Measurements from ENCODE around the gene APOBEC4. TPM values are rescaled to one million over a fixed set of nuclear protein-coding genes. Genes with fewer than 3 reads are reported as not detected.

The APOBEC4 gene
- total RNA-seq, 1 experiment from 2014 or later: not detected

DNA sequence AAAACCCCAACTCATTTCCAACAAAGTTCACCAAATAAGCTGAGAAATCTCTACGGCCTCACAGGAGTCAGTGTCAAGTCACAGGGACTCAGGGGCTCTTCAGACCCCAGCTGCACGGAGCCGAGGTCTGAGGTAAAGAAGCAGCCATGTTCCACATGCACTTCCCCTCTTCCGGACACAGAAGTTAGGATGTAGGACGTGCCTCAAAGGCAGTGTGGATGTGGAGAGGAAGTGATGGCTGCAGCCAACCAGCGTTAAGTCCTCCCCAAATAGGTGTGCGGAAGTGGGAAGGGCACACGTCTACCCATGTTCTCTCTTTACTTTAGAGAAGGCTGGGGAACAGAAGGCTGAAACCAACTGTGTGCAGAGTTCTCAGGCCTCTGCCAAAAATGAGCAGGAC lies 48.3 kb downstream of the APOBEC4 start:
- no peak for DNase-seq
- intact Hi-C loops (cut with micrococcal nuclease; ENCODE audit: unreplicated experiment): no loop called here
- Mint-ChIP-seq H3K27me3 (ENCODE audit: insufficient read depth, unreplicated experiment) (no peaks in the 10 kb centered on the region), H3K4me1 (ENCODE audit: low read depth, unreplicated experiment) (peaks cover 7% of the 10 kb centered on the region), H3K4me3 (ENCODE audit: unreplicated experiment) (no peak overlapping the region), H3K36me3 (ENCODE audit: insufficient read depth, unreplicated experiment) (no peaks in the 10 kb centered on the region), H3K9me3 (ENCODE audit: unreplicated experiment) (no peaks in the 10 kb centered on the region), H3K27ac (ENCODE audit: unreplicated experiment) (no peak overlapping the region)
- no peaks in the 10 kb centered on the region for H3K9me3 ChIP-seq
- no peaks in the 10 kb centered on the region for H3K4me1 ChIP-seq
- BruUV-seq (replicated peaks): no TSS peak
- H3K36me3 ChIP-seq (ENCODE audit: control insufficient read depth, insufficient read depth, low read length): no peaks in the 10 kb centered on the region
- CTCF ChIA-PET: no interaction called here
- no peaks in the 10 kb centered on the region for H3K27me3 ChIP-seq (replicated peaks; ENCODE audit: control insufficient read depth, insufficient read depth, low read length)
- POLR2A ChIA-PET: no interaction called here
- TF ChIP-seq, protein P1, sequence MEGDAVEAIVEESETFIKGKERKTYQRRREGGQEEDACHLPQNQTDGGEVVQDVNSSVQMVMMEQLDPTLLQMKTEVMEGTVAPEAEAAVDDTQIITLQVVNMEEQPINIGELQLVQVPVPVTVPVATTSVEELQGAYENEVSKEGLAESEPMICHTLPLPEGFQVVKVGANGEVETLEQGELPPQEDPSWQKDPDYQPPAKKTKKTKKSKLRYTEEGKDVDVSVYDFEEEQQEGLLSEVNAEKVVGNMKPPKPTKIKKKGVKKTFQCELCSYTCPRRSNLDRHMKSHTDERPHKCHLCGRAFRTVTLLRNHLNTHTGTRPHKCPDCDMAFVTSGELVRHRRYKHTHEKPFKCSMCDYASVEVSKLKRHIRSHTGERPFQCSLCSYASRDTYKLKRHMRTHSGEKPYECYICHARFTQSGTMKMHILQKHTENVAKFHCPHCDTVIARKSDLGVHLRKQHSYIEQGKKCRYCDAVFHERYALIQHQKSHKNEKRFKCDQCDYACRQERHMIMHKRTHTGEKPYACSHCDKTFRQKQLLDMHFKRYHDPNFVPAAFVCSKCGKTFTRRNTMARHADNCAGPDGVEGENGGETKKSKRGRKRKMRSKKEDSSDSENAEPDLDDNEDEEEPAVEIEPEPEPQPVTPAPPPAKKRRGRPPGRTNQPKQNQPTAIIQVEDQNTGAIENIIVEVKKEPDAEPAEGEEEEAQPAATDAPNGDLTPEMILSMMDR (IDR thresholded peaks at IDR 0.05; ENCODE audit: insufficient read depth in 1 of 2, low read depth in 1 of 2, low read length in 1 of 2, severe bottlenecking in 1 of 2, unreplicated experiment in 1 of 2): no peak
- no peak overlapping the region for H3K4me3 ChIP-seq (ENCODE audit: low read depth, low read length)

GRCh38 chr1:183604038-183604808 lies 48.9 kb downstream of the APOBEC4 start:
- Histone ChIP-seq H3K4me3 (ENCODE audit: low read depth, low read length) (no peak overlapping the region), H3K27me3 (replicated peaks; ENCODE audit: control insufficient read depth, insufficient read depth, low read length) (no peaks in the 10 kb centered on the region), H3K36me3 (ENCODE audit: control insufficient read depth, insufficient read depth, low read length) (no peaks in the 10 kb centered on the region), H3K9me3 (no peaks in the 10 kb centered on the region), H3K4me1 (no peaks in the 10 kb centered on the region)
- POLR2A ChIA-PET: interaction anchor here (0.6 kb wide), 1 partner anchor 447 kb away, joined by 6 read pairs; the partner anchor contains the start of gene TSEN15
- TF ChIP-seq, protein P1 (IDR thresholded peaks at IDR 0.05; ENCODE audit: insufficient read depth in 1 of 2, low read depth in 1 of 2, low read length in 1 of 2, severe bottlenecking in 1 of 2, unreplicated experiment in 1 of 2): no peak
- Mint-ChIP-seq H3K27me3 (ENCODE audit: insufficient read depth, unreplicated experiment) (no peaks in the 10 kb centered on the region), H3K4me1 (ENCODE audit: low read depth, unreplicated experiment) (peaks cover 7% of the 10 kb centered on the region), H3K27ac (ENCODE audit: unreplicated experiment) (peak overlapping the region; percentile 55), H3K9me3 (ENCODE audit: unreplicated experiment) (no peaks in the 10 kb centered on the region), H3K36me3 (ENCODE audit: insufficient read depth, unreplicated experiment) (no peaks in the 10 kb centered on the region), H3K4me3 (ENCODE audit: unreplicated experiment) (no peak overlapping the region)
- CTCF ChIA-PET: no interaction called here
- no peak for DNase-seq
- intact Hi-C loops (cut with micrococcal nuclease; ENCODE audit: unreplicated experiment): no loop called here
- BruUV-seq (replicated peaks): no TSS peak

GRCh38 chr1:183602510-183602909 lies 50.6 kb downstream of the APOBEC4 start:
- BruUV-seq (replicated peaks): no TSS peak
- intact Hi-C loops (cut with micrococcal nuclease; ENCODE audit: unreplicated experiment): no loop called here
- H3K36me3 Mint-ChIP-seq (ENCODE audit: insufficient read depth, unreplicated experiment): no peaks in the 10 kb centered on the region
- H3K27ac Mint-ChIP-seq (ENCODE audit: unreplicated experiment): no peak overlapping the region
- H3K4me1 ChIP-seq: no peaks in the 10 kb centered on the region
- no peaks in the 10 kb centered on the region for H3K9me3 Mint-ChIP-seq (ENCODE audit: unreplicated experiment)
- ChIA-PET CTCF (no interaction called here), POLR2A (no interaction called here)
- H3K9me3 ChIP-seq: no peaks in the 10 kb centered on the region
- no peaks in the 10 kb centered on the region for H3K36me3 ChIP-seq (ENCODE audit: control insufficient read depth, insufficient read depth, low read length)
- no peak overlapping the region for H3K4me3 Mint-ChIP-seq (ENCODE audit: unreplicated experiment)
- no peak for DNase-seq
- TF ChIP-seq, protein P1 (IDR thresholded peaks at IDR 0.05; ENCODE audit: insufficient read depth in 1 of 2, low read depth in 1 of 2, low read length in 1 of 2, severe bottlenecking in 1 of 2, unreplicated experiment in 1 of 2): no peak
- no peaks in the 10 kb centered on the region for H3K27me3 Mint-ChIP-seq (ENCODE audit: insufficient read depth, unreplicated experiment)
- H3K4me3 ChIP-seq (ENCODE audit: low read depth, low read length): no peak overlapping the region
- H3K4me1 Mint-ChIP-seq (ENCODE audit: low read depth, unreplicated experiment): peaks cover 7% of the 10 kb centered on the region
- H3K27me3 ChIP-seq (replicated peaks; ENCODE audit: control insufficient read depth, insufficient read depth, low read length): no peaks in the 10 kb centered on the region
